GM12878 (cell line): ENCODE data around the gene NLRP2B. TPM values are rescaled to one million over a fixed set of nuclear protein-coding genes. Genes with fewer than 3 reads are reported as not detected.

Source experiments
- polyA plus RNA-seq, 11 experiments: library from polyadenylated mRNA; depleted of rRNA in 4 of 11; unstranded in 6 of 11; stranded (reverse) in 5 of 11; fragments of >200 nt; fragmentation: Nextera tagmentation in 4 of 11; fragmentation: Illumina TruSeq in 1 of 11; extraction: Ambion mirVana in 4 of 11; extraction: Trizol in 1 of 11; gene quantifications; 1 replicate in 1 of 11; 2 replicates in 10 of 11; pipeline versions ENCODE4 v1.2.1 to v1.2.3, GENCODE V29; 2011 to 2016; ENCODE audit warnings: inconsistent platforms in 2 of 11, missing spikeins in 2 of 11, low read depth in 1 of 11
- total RNA-seq, 4 experiments: library from RNA; depleted of rRNA in 3 of 4; stranded (reverse); fragments of >200 nt in 3 of 4; fragmentation: Illumina TruSeq in 1 of 4; extraction: Trizol in 1 of 4; gene quantifications; 2 replicates each; pipeline versions ENCODE4 v1.2.1 to v1.2.3, GENCODE V29; 2013 to 2021

Gene NLRP2B
- total and polyA plus RNA-seq, 10 of the 15 experiments (the other 5 are each of a cell fraction or from before 2014, with no cell fraction given) = not detected

Other genes with a start within 250 kb of the NLRP2B start
- 4.4 and 5.2 TPM in 2 replicates for gene ZXDB, start 88.2 kb downstream of the NLRP2B start, total RNA-seq (2014; rRNA removed)
- gene ZXDB, start 88.2 kb downstream of the NLRP2B start, total RNA-seq (2014; rRNA removed; fragmentation: Illumina TruSeq; extraction: Trizol) = 2.7 and 3.0 TPM in 2 replicates
- gene ZXDB, start 88.2 kb downstream of the NLRP2B start, total RNA-seq (2021) = 4.1 and 4.6 TPM in 2 replicates
- 8.1 and 9.4 TPM in 2 replicates for gene ZXDB, start 88.2 kb downstream of the NLRP2B start, polyA plus RNA-seq (2011; rRNA removed)
- gene ZXDB, start 88.2 kb downstream of the NLRP2B start, polyA plus RNA-seq (2014; fragmentation: Illumina TruSeq; extraction: Trizol) = 3.5 and 4.9 TPM in 2 replicates
- under 1 TPM; 0.47 to 0.77 TPM for gene ZXDB, start 88.2 kb downstream of the NLRP2B start, polyA plus RNA-seq (2014; fragmentation: Nextera tagmentation; extraction: Ambion mirVana)
- gene ZXDB, start 88.2 kb downstream of the NLRP2B start, polyA plus RNA-seq (2014; rRNA removed) = 2.2 and 2.4 TPM in 2 replicates
- gene ZXDB, start 88.2 kb downstream of the NLRP2B start, polyA plus RNA-seq (2016; fragmentation: Nextera tagmentation; extraction: Ambion mirVana) = 1 to 10 TPM; 1.7 to 3.2 TPM
- gene ZXDA, start 230.2 kb upstream of the NLRP2B start, total RNA-seq (2014; rRNA removed) = 2.8 and 2.9 TPM in 2 replicates
- 1.7 and 2.1 TPM in 2 replicates for gene ZXDA, start 230.2 kb upstream of the NLRP2B start, total RNA-seq (2014; rRNA removed; fragmentation: Illumina TruSeq; extraction: Trizol)
- 2.2 and 2.5 TPM in 2 replicates for gene ZXDA, start 230.2 kb upstream of the NLRP2B start, total RNA-seq (2021)
- gene ZXDA, start 230.2 kb upstream of the NLRP2B start, polyA plus RNA-seq (2011; rRNA removed) = 0.33 and 0.46 TPM in 2 replicates
- 1.3 and 1.7 TPM in 2 replicates for gene ZXDA, start 230.2 kb upstream of the NLRP2B start, polyA plus RNA-seq (2014; fragmentation: Illumina TruSeq; extraction: Trizol)
- under 1 TPM; 0.10 to 0.13 TPM for gene ZXDA, start 230.2 kb upstream of the NLRP2B start, polyA plus RNA-seq (2014; fragmentation: Nextera tagmentation; extraction: Ambion mirVana)
- gene ZXDA, start 230.2 kb upstream of the NLRP2B start, polyA plus RNA-seq (2014; rRNA removed) = 0.88 and 1.3 TPM in 2 replicates
- under 1 TPM; 0.69 to 0.72 TPM for gene ZXDA, start 230.2 kb upstream of the NLRP2B start, polyA plus RNA-seq (2016; fragmentation: Nextera tagmentation; extraction: Ambion mirVana)